Naive thymus-derived CD4-positive, alpha-beta T cell (primary cell): Measurements from ENCODE around the gene FALEC. TPM values are rescaled to one million over a fixed set of nuclear protein-coding genes. Genes with fewer than 3 reads are reported as not detected.
A peak's percentile ranks its signal among the peaks of the same experiment; 100 is the strongest.

ENCODE experiments used
- ATAC-seq: fragments of 150-1000 bp; cut with Tn5 transposase; 2 replicates; pipeline ENCODE4 v1.10.0; 2021; ENCODE audit warnings: mild to moderate bottlenecking, moderate library complexity
- CTCF ChIA-PET: fragments of 350-600 bp; sonication (Branson Sonifier 250); formaldehyde crosslinking; loops from one replicate; lab custom pipeline; 2021; ENCODE audit warnings: antibody characterized with exemption; lab: Charles Lee
- POLR2A ChIA-PET: fragments of 350-600 bp; sonication (Branson Sonifier 250); formaldehyde crosslinking; loops from one replicate; lab custom pipeline; 2021; ENCODE audit warnings: antibody characterized with exemption, inconsistent platforms; lab: Charles Lee
- DNase-seq, 9 donors: peaks; one replicate each; pipeline versions ENCODE4 v3.0.0 to v3.0.0-alpha.2; 2020 to 2022; ENCODE audit warnings: mixed read lengths in 1 of 9
- H3K27ac ChIP-seq: one replicate; pipeline ENCODE4 v1.7.0; 2013; ENCODE audit warnings: mild to moderate bottlenecking, low read depth, low read length, moderate library complexity
- H3K27me3 ChIP-seq, 2 donors: one replicate each; pipeline ENCODE4 v1.7.0; 2013; ENCODE audit warnings: low read length in 2 of 2, mild to moderate bottlenecking in 2 of 2, moderate library complexity in 2 of 2; ENCODE audit not compliant: control insufficient read depth in 2 of 2, insufficient read depth in 2 of 2
- H3K36me3 ChIP-seq, 3 experiments: 1 replicate in 2 of 3; 2 replicates in 1 of 3; pipeline ENCODE4 v1.7.0; 2013; ENCODE audit warnings: low read length in 3 of 3, mild to moderate bottlenecking in 3 of 3, moderate library complexity in 1 of 3; ENCODE audit not compliant: insufficient read depth in 3 of 3, control insufficient read depth in 2 of 3
- H3K4me1 ChIP-seq, 2 donors: one replicate each; pipeline ENCODE4 v1.7.0; 2013; ENCODE audit warnings: low read length in 2 of 2, mild to moderate bottlenecking in 2 of 2, moderate library complexity in 1 of 2; ENCODE audit not compliant: control insufficient read depth in 2 of 2, insufficient read depth in 2 of 2
- H3K4me3 ChIP-seq: 2 replicates; pipeline ENCODE4 v1.7.0; 2013; ENCODE audit warnings: mild to moderate bottlenecking, low read length
- H3K9me3 ChIP-seq, 3 experiments: 1 replicate in 2 of 3; 2 replicates in 1 of 3; pipeline ENCODE4 v1.7.0; 2013; ENCODE audit warnings: low read length in 3 of 3; ENCODE audit not compliant: control insufficient read depth in 2 of 3
- H3K27ac Mint-ChIP-seq, 9 donors: one replicate each; pipeline ENCODE4 v1.8.0; 2020 to 2022; ENCODE audit warnings: mixed read lengths in 9 of 9, mild to moderate bottlenecking in 8 of 9, moderate library complexity in 5 of 9, inconsistent platforms in 2 of 9
- H3K27me3 Mint-ChIP-seq, 5 donors: one replicate each; pipeline ENCODE4 v1.8.0; 2021 to 2022; ENCODE audit warnings: mixed read lengths in 5 of 5, mild to moderate bottlenecking in 1 of 5
- H3K36me3 Mint-ChIP-seq, 5 donors: one replicate each; pipeline ENCODE4 v1.8.0; 2020 to 2022; ENCODE audit warnings: mixed read lengths in 5 of 5, mild to moderate bottlenecking in 3 of 5, inconsistent platforms in 1 of 5
- H3K4me1 Mint-ChIP-seq, 7 donors: one replicate each; pipeline ENCODE4 v1.8.0; 2020 to 2022; ENCODE audit warnings: mixed read lengths in 7 of 7, mild to moderate bottlenecking in 3 of 7, inconsistent platforms in 1 of 7
- H3K4me3 Mint-ChIP-seq, 10 donors: one replicate each; pipeline ENCODE4 v1.8.0; 2020 to 2022; ENCODE audit warnings: mild to moderate bottlenecking in 10 of 10, mixed read lengths in 10 of 10, moderate library complexity in 6 of 10, inconsistent platforms in 2 of 10
- H3K9me3 Mint-ChIP-seq, 11 donors: one replicate each; pipeline ENCODE4 v1.8.0; 2020 to 2022; ENCODE audit warnings: mixed read lengths in 11 of 11, mild to moderate bottlenecking in 4 of 11, inconsistent platforms in 1 of 11, moderate library complexity in 1 of 11
- intact Hi-C, 2 donors: fragments of 100-400 bp; cut with micrococcal nuclease; formaldehyde crosslinking; loops; one replicate each; pipeline ENCODE4 v1.15.1; 2023
- polyA plus RNA-seq, 2 donors: library from polyadenylated mRNA; unstranded; fragments of 300-500 nt; fragmentation: Illumina TruSeq; gene quantifications; one replicate each; pipeline ENCODE4 v1.2.3, GENCODE V29; 2021
- total RNA-seq, 6 experiments: library from RNA in 5 of 6; stranded (reverse) in 5 of 6; gene quantifications; 1 replicate in 5 of 6; 2 replicates in 1 of 6; pipeline ENCODE4 v1.2.3 and lab custom pipeline; 2021 to 2026

The FALEC gene
- total and polyA plus RNA-seq, 7 experiments from 2014 or later = 0.44 to 2.5 (median 0.76) TPM; not detected in 4

DNA sequence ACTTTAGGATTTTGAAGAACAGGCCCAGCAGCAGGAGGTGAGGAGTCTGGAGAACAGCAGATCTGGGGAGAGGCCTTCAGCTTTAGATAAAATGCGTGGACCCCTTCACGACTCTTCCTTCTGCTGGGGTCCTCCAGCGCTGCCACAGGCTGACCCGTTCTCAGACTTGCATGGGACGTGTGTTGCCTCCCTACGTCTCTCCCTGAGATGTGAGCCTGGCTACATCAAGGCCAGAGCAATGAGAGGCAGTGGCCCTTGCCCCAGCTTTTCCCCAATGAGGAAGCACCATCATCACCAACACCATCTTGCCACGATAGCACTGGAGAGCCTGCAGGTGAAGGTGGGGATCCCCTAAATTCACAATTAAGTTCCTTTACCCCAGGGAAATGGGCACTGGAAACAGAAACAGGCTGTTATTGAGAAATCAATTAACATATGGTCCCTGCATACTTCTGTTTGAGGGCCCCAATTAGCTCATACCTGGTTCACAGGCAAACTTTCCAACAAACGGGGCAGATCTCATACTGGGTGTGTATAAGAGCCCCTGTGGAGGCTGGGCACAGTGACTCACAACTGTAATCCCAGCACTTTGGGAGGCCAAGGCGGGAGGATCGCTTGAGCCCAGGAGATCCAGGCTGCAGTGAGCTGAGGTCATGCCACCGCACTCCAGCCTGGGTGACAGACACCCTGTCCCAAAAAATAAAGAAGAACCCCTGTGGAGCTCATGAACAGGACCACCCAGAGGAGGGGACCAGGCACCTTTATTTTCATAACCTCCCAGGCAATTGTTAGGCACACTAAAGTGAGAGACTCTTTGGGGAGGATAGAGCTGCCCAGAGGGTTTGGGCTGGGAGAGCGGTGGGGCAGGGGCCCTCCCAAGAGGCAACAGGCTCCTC, 21.5 kb downstream of the FALEC start:
- no peaks in the 10 kb centered on the region for H3K36me3 ChIP-seq
- Mint-ChIP-seq H3K27ac (no peak overlapping the region), H3K4me3 (no peak overlapping the region), H3K9me3 (no peaks in the 10 kb centered on the region), H3K4me1 (peaks cover 0 to 6% (median 4%) of the 10 kb centered on the region in 7 donors), H3K36me3 (no peaks in the 10 kb centered on the region), H3K27me3 (peaks cover 0 to 7% (median 1%) of the 10 kb centered on the region in 5 donors)
- H3K4me3 ChIP-seq = no peak overlapping the region
- CTCF ChIA-PET = no interaction called here
- intact Hi-C loops = no loop called here
- H3K27ac ChIP-seq = no peak overlapping the region
- ATAC-seq (no peak), DNase-seq (no peak)
- no peaks in the 10 kb centered on the region for H3K9me3 ChIP-seq
- POLR2A ChIA-PET = interaction anchor here (0.6 kb wide), 1 partner anchor 120 kb away, joined by 4 read pairs; no protein-coding TSS in a partner anchor
- no peaks in the 10 kb centered on the region for H3K4me1 ChIP-seq
- H3K27me3 ChIP-seq = no peaks in the 10 kb centered on the region

DNA sequence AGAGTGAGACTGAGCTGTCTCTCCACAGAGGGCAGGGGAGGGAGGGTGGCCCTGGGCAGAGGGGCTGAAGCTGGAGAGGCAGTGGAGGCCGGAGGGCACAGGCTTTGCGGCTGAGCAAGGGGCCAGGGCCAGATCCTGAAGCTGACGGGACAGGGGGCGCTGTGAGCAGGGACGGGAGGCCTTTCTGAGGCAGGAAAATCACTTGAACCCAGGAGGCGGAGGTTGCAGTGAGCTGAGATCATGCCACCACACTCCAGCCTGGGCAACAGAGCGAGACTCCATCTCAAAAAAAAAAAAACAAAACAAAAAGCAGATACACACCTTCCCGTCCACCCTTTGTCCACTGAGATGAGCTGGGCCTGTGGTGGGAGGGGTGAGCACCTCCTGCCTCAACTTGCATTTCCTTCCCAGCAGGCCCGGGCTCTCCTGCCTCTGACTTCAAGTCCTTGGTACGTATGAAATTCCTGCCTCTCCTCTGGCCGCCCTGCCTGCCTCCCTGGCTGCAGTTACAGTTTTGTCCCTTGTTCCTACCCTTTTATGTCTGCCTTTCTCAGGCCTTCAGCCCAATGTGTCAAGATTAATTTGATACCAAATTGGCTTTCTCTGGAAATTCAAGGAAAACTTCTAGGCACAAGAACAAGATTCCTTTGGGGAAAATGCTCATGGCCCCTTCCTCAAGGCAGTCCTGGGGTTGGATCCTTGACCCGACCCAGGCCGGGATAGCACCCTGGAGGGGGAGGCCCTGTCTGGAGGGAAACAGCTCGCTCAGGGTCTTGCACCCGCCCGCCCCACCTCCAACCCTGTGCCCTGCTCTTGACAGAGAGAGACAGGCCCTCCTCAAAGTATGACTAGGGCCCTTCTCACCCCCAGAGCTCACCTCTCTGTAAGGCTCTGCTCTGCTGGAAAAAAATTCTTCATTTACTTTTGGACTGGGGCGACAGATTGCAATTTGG, 22.5 kb downstream of the FALEC start:
- Histone ChIP-seq H3K9me3 (no peaks in the 10 kb centered on the region), H3K27me3 (no peaks in the 10 kb centered on the region), H3K36me3 (no peaks in the 10 kb centered on the region), H3K4me1 (no peaks in the 10 kb centered on the region), H3K27ac (no peak overlapping the region), H3K4me3 (no peak overlapping the region)
- ChIA-PET POLR2A (interaction anchor here (0.6 kb wide), 1 partner anchor 120 kb away, joined by 4 read pairs; no protein-coding TSS in a partner anchor), CTCF (no interaction called here)
- Mint-ChIP-seq H3K9me3 (no peaks in the 10 kb centered on the region), H3K27ac (peak overlapping the region in 1 of 9 donors; percentile 47), H3K27me3 (peaks cover 0 to 7% (median 5%) of the 10 kb centered on the region in 5 donors), H3K4me1 (no peaks in the 10 kb centered on the region), H3K4me3 (no peak overlapping the region), H3K36me3 (no peaks in the 10 kb centered on the region)
- ATAC-seq (no peak), DNase-seq (no peak)
- intact Hi-C loops = no loop called here

DNA sequence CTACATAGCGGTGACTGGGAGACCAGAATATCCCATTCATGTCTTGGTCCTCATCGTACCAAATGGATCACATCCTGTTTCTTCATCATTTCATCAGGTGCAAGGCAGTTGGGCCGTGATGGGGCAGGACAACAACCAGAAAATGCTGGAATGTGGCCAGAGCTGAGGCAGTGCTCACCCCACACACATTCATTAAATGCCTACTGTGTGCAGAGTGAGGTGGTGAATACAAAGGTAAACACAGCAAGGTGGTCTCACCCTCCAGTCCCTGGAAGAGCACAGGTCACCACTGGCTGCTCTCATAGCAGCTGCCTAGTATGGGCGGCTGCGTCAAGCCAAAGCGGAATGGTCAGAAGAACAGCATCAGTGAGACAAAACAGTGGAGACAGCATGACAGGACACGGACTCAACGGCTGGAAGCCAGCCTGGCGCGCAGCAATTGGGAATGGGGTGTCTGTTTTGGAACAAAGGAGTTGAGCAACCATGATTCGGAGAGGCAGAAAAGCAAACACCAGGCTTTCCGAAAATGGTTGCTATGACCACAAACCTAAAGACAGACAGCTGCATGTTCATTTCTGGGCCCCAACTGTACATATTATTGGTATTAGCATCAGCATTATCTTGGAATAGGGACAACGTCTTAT, 28.1 kb downstream of the FALEC start:
- Mint-ChIP-seq H3K4me1 (peaks cover 0 to 9% (median 4%) of the 10 kb centered on the region in 7 donors), H3K9me3 (no peaks in the 10 kb centered on the region), H3K27ac (no peak overlapping the region), H3K4me3 (no peak overlapping the region), H3K36me3 (no peaks in the 10 kb centered on the region), H3K27me3 (peaks cover 23 to 32% (median 28%) of the 10 kb centered on the region in 5 donors)
- ChIA-PET CTCF (no interaction called here), POLR2A (no interaction called here)
- Histone ChIP-seq H3K9me3 (no peaks in the 10 kb centered on the region), H3K27ac (no peak overlapping the region), H3K4me3 (no peak overlapping the region), H3K27me3 (no peaks in the 10 kb centered on the region), H3K4me1 (no peaks in the 10 kb centered on the region), H3K36me3 (no peaks in the 10 kb centered on the region)
- DNase-seq (no peak), ATAC-seq (no peak)
- intact Hi-C loops = no loop called here

DNA sequence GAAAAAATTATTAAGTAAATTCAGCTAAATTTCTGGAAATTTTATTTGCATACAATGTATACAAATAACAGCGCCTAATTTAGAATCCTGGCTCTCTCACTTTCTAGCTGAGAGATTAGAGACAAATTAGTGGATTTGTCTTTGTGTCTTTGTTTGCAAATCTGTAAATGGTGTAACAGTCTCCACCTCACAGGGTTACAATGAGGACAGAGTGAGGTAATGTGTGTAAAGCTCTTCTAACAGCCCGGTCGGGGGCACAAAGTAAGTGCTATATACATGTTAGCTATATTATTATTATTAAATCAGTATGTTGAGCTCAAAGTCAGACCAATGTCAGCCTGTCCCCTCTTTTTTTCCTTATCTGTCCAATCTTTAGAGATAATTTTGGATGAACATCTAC, 28.7 kb downstream of the FALEC start:
- Mint-ChIP-seq H3K27ac (no peak overlapping the region), H3K4me1 (peaks cover 0 to 9% (median 4%) of the 10 kb centered on the region in 7 donors), H3K9me3 (no peaks in the 10 kb centered on the region), H3K27me3 (peaks cover 23 to 32% (median 29%) of the 10 kb centered on the region in 5 donors), H3K4me3 (no peak overlapping the region), H3K36me3 (no peaks in the 10 kb centered on the region)
- no peaks in the 10 kb centered on the region for H3K36me3 ChIP-seq
- no peaks in the 10 kb centered on the region for H3K4me1 ChIP-seq
- no peak for ATAC-seq
- ChIA-PET CTCF (interaction anchor here (0.6 kb wide), 1 partner anchor 96 kb away, joined by 4 read pairs; no protein-coding TSS in a partner anchor), POLR2A (no interaction called here)
- no peaks in the 10 kb centered on the region for H3K9me3 ChIP-seq
- no peak overlapping the region for H3K27ac ChIP-seq
- intact Hi-C loops = no loop called here
- DNase-seq = no peak
- H3K4me3 ChIP-seq = no peak overlapping the region
- no peaks in the 10 kb centered on the region for H3K27me3 ChIP-seq

DNA sequence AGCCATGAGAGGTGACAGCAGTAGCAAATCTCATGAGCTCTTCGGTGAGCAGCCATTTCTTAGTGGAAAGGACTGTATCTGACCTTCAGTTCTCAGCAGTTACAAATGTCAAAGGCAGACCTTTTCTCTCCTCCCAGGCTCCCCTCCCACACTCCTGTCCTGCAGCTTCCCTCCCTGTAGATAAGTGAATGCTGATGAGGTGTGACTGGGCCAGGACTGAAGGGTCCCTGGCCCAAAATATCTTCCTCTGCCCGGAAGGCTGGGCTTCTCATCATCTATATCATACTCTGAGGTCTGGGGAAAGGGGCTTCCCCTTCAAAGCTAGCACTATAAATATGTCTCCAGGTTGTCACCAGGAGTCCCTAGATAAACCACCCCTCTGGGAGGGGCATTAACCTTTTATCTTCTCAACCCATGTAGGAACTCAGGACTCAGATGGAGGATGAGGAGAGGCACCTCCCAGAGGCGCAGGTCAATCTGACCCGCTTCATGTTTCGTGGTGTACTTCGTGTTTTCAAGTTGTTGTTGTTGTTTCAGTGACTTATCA, 30.0 kb downstream of the FALEC start:
- Histone ChIP-seq H3K9me3 (no peaks in the 10 kb centered on the region), H3K27ac (no peak overlapping the region), H3K4me3 (no peak overlapping the region), H3K27me3 (no peaks in the 10 kb centered on the region), H3K36me3 (no peaks in the 10 kb centered on the region), H3K4me1 (no peaks in the 10 kb centered on the region)
- H3K27ac Mint-ChIP-seq = peak overlapping the region in 1 of 9 donors; percentile 12
- no peak for DNase-seq
- ChIA-PET POLR2A (no interaction called here), CTCF (no interaction called here)
- peaks cover 27 to 39% (median 30%) of the 10 kb centered on the region in 5 donors for H3K27me3 Mint-ChIP-seq
- peaks cover 0 to 2% (median 0%) of the 10 kb centered on the region in 11 donors for H3K9me3 Mint-ChIP-seq
- H3K4me3 Mint-ChIP-seq = no peak overlapping the region
- ATAC-seq = no peak
- intact Hi-C loops = no loop called here
- H3K4me1 Mint-ChIP-seq = peaks cover 0 to 16% (median 8%) of the 10 kb centered on the region in 7 donors
- H3K36me3 Mint-ChIP-seq = no peaks in the 10 kb centered on the region
